Measurements from ENCODE around the gene ZNF182. TPM values are rescaled to one million over a fixed set of nuclear protein-coding genes. Genes with fewer than 3 reads are reported as not detected.
"Not testable (repeated sequence)": the region's sequence is repeated elsewhere in the genome, so short reads cannot be mapped to it uniquely, and the experiment has no call there.

Gene ZNF182
- total RNA-seq, 1 donor from 2014 or later: 6.7 TPM

DNA sequence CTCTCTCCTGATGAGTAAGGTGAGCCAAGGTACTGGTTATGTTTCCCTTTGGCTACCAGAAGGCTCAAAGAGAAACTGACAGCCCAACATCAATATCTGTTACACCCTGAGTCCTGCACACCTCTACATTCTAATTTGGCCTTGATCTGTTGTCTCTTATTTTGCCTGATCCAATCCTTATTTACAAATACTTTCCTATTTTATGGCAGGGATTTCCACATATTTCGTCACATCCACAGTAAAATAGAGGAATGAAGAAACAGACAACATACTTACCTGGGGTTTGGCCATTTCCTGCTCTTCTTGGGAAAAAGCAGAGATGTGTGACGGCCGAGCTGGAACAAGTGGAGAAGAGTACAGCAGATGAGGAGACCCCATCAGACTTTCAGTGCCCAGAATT lies 1.5 kb downstream of the ZNF182 start:
- intact Hi-C loops (cut with micrococcal nuclease): loop anchor here (5.0 kb wide), 5 partner anchors 165 to 1555 kb away; partner anchors contain the start of genes ARAF, RP2, UXT and ZNF81

DNA sequence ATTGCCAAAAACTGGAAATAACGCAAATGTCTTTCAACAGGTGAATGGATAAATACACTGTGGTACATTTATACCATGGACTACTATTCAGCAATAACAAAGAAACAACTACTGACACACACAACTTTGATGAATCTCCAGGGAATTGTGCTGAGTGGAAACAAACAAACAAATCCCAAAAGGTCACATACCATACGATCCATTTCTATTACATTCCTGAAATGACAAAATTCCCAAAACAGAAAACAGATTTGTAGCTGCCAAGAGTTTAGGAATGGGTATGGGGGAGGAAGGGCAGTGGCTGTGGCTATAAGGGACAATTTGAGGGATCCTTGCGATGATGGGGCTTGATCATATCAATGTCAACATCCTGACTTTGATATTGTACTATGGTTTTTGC lies 2.5 kb downstream of the ZNF182 start:
- intact Hi-C loops (cut with micrococcal nuclease): loop anchor here (5.0 kb wide), 5 partner anchors 164 to 1554 kb away; partner anchors contain the start of genes ARAF, RP2, UXT and ZNF81

DNA sequence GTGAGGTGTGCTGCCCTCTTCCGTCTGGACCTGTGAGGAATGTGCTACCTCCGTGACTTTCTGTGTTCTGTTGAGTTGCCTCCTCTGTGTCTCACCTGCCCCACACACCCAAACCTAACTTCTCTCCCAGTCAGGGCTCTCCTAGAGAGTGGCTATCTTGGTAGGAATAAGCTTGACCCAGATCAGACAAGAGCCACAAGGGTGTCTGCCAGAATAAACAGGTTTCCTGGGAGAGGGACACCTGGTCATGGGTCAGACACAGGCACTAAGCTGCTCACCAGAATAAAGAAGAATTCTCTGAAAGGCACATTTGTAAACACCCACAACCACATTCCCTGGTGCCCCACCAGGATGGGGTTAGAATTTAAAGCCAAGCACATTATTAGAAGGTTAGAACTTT lies 11.1 kb downstream of the ZNF182 start:
- intact Hi-C loops (cut with micrococcal nuclease): no loop called here

DNA sequence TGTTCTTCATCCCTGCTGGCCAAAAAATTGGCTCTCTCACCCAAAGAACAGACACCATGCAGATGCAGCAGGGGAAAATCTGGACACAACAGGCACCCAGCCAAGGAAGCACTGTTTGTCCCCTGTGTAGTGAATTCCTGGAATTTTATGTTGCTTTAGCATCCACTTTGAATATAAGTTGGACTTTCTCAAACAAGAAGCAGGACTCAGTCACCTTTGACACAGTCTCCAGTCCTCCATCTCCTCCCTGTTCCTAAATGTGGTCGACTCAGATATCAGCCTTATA lies 11.8 kb downstream of the ZNF182 start:
- intact Hi-C loops (cut with micrococcal nuclease): no loop called here

DNA sequence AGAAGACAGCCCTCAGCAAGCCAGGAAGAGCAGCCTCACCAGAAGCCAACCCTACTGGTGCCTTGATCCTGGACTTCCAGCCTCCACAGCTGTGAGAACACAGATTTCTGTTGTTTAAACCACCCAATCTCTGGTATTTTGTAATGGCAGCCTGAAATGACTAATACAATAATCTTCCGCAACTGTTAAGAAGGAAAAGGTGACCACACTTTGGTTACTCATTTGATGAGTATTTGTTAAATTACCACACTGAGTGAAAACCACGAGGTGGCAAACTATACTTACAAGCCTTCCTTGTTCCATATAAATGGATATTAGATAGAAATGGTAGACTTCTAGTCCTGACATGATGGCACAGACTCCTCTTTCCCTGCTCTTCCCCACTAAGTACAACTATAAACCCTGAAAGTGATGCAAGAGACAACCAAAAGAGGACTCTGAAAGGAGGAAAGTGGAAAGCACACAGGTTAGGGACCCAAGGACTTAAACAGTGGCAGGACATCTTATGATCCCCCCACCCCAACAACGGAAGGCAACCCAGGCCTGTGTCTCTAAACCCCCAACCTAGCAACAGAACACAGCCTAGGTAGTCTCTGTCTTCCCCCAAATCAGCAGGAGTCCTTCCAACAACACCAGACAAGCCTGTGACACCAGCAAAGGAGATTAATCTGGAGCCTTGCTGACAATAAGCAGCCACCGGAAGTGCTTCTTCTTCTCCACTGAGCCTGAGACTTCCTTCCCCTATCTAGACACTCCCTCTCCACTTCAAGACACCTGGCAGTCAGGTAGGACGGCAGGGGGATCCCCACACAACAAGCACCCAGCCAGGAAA lies 12.3 kb downstream of the ZNF182 start:
- intact Hi-C loops (cut with micrococcal nuclease): no loop called here

DNA sequence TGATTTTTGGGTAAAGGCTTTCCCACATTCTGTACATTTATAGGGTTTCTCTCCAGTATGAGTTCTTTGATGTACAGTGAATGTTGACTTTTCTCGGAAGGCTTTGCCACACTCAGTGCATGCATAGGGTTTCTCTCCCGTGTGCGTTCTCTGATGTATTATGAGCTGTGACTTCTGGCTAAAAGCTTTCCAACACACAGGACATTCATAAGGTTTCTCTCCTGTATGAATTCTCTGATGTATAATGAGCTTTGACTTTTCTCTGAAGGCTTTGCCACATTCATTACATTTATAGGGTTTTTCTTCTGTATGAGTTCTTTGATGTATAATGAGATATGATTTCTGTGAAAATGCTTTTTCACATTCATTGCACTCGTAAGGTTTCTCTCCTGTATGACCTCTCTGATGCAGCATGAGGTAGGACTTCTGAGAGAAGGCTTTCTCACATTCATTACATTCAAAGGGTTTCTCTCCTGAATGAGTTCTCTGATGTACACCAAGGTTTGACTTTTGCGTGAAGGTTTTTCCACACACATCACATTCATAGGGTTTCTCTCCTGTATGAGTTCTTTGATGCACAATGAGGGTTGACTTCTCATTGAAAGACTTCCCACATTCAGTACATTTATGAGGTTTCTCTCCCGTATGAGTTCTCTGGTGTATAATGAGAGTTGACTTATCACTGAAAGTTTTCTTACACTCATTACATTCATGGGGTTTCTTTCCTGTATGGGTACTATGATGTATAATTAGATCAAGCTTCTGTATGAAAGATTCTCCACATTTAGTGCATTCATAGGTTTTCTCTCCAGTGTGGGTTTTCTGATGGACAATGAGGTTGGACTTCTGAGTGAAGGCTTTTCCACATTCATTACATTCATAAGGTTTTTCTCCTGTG lies 27.3 kb downstream of the ZNF182 start:
- intact Hi-C loops (cut with micrococcal nuclease): no loop called here

DNA sequence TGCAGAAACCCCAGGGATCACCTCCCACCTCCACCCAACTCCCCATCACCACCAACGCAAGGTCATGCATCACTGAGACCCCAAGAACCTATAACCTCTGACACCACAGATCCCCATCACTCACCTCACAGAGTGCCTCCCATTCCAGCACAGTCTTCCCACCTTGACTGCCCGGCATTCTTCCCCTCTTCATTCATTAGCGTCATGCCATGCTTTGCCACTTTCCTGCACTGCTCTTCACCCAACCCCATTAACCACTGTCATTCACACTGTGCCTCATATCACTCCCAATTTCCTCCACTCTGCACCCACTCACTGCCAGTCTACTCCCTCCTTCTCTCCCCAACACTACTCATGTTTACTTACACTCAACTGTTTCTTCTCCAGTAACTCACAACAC lies 30.6 kb downstream of the ZNF182 start:
- intact Hi-C loops (cut with micrococcal nuclease): no loop called here

DNA sequence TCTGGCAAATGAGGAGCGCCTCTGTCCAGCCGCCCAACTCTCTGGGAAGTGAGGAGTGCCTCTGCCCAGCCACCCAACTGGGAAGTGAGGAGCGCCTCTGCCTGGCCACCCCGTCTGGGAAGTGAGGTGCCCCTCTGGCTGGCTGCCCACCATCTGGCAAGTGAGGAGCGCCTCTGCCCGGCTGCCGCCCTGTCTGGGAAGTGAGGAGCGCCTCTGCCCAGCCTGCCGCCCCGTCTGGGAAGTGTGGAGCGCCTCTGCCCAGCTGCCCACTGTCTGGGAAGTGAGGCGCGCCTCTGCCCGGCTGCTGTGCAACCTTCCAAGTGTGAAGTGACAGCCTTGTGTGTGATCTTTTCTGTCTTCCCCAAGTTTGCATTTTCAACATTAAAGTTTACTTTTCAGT lies 38.3 kb downstream of the ZNF182 start:
- intact Hi-C loops (cut with micrococcal nuclease): not testable (repeated sequence)

DNA sequence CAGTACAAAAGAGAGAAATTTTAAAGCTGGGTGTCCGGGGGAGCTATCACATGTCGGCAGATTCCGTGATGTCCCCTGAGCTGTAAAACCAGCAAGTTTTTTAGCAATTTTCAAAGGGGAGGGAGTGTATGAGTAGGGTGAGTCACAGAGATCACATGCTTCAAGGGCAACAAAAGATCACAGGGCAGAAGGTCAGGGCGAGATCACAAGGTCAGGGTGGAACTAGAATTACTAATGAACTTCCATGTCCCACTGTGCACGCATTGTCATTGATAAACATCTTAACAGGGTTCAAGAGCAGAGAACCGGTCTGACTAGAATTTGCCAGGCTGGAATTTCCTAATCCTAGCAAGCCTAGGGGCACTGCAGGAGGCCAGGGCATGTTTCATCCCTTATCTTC lies 42.0 kb downstream of the ZNF182 start:
- intact Hi-C loops (cut with micrococcal nuclease): not testable (repeated sequence)

DNA sequence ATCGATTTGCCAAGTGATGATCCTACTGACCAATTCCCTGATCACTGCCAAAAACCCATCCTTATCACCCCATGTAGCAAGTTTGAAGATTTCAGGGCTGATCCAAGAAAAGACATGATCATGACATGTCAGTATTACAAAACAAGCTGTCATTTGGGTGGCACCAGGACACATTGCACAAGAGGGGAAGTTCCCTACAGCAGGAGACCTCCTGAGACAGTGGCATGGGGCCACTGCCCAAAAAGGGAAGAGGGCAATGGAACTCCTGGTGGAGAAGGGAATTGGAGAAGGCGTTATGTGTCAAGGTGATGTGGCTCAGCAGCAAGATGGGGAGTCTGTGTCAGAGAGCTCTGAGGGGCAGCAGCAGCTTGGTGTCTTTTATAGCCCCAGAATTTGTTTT lies 43.4 kb downstream of the ZNF182 start:
- intact Hi-C loops (cut with micrococcal nuclease): no loop called here

DNA sequence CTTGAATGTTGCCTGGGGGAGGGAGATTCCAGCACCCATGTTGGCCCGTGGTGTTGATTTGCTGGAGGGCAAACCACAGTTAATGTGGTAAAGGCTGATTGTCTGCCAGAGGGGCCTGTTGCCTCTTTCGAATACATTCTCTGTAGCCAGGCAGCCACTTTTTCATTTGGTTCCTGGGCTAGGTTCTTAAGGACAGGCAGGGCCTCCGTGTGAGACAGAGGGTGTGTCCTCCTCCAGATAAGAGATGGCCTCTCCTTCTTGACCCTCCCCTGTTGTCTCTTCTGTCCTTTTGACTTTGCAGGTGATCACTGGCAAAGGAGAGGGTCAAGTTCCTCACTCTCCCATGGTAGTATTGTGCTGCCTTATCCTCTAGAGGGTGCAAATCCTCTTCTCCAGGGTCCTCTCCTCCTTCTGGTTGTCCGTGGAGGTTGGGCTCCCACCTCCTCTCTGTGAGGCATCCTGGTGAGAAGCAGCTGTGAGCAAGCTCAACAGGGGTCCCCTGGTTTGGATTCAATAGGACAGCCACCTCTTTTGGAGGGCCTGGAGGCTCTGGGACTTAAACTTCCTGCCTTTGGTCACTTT lies 44.9 kb downstream of the ZNF182 start:
- intact Hi-C loops (cut with micrococcal nuclease): loop anchor here (1.0 kb wide), 1 partner anchor 67 kb away; no protein-coding TSS in a partner anchor

DNA sequence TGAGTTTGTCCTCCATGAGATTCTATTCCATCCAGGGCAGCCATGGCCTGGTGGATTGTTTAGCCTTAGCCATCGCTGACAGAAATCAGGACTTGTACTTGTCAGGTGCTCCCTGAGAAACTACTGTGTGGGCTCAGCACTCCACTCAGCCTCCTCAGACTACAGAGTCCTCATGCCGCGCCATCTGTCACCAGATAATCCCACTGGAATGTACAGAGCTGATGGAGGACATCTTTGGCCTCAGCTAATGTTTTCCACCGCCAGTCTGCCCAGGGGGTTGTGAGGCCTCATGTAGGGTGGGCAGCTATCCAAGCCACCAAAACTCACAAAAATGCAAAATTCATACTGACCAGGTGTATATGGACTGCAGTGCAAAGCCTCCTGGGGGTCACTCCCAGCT lies 45.6 kb downstream of the ZNF182 start:
- intact Hi-C loops (cut with micrococcal nuclease): not testable (repeated sequence)

DNA sequence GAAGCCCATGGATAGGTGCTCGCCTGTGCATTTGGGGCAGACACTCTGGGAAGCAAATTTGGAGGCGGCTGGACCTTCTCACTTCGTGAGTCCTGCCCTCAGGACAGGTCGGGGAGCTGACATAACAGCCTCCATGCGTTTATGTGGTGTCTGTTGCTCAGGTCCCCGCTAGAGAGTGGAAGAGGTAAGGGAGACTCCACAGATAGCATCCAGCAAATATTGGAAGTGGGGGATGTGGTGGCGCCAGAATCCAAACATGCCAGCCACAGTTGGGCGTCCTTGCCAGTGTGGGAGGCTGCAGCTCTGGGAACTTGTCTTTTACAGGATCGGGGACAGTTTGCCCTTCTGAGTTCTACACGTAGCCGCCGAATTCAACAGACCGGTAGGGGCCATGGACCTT lies 47.8 kb downstream of the ZNF182 start:
- intact Hi-C loops (cut with micrococcal nuclease): no loop called here

DNA sequence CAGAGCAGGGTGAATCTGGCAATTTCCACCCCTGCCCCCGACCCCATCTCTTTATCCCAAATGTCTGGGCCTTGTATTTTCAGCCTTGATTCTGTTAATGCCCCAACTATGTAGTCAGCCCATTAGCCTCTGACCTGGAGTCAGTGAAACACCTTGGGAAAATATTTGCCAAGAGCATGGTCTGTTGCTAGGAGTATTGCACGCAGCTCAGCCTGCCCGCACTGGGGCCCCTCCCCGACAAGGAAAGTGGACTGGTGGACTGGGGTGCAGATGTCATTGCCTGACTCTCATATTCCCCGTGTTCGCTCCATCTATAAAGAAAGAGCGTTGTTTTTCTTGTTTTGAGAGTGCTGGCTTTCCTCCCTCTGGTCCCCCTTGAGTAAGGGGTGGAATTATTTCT lies 48.5 kb downstream of the ZNF182 start:
- intact Hi-C loops (cut with micrococcal nuclease): not testable (repeated sequence)

DNA sequence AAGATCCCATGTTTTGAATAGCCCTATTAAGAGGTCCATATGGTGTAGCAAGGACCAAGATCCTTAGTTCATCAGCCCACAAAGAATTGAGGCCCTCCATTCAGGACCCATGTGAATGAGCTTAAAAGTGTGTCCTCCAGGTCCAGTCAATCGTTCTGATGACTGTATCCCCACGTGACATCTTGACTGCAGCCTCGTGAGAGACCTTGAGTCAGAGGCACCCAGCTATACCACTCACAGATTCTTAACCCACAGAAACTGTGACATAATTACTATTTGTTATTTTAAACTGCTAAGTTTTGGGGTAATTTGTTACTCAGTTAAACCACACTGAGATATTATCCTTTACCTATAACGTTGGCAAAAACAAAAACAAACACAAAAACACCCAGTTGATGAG lies 62.4 kb downstream of the ZNF182 start:
- intact Hi-C loops (cut with micrococcal nuclease): no loop called here

DNA sequence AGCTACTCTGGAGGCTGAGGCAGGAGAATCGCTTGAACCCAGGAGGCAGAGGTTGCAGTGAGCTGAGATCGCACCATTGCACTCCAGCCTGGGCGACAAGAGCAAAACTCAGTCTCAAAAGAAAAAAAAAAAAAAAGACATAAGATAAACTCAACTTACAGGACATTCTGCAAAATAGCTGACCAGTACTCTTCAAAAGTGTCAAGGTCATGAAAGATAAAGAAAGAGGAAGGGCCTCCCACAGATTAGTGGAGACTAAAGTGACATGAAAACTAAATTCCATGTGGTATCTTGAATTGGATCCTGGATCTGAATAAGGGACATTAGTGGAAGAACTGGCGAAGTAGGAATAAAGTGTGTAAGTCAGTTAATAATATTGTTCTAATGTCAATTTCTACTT lies 63.3 kb downstream of the ZNF182 start:
- intact Hi-C loops (cut with micrococcal nuclease): no loop called here

DNA sequence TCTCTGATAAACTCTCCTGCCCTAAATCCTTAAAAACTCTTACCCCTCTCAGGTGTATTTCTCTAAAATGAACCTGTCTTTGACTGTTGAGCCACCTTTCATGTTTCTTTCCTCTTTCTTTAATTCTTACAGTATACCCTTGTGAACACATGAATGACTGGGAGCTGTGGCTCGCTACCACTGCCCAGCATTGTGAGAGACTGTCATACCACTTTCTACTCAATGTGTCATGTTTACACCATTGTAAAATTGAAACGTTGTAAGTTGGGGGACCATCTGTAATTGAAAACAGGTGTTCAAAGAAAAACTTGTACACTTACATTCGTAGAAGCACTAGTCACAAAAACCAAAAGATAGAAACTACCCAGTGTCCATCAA lies 66.9 kb downstream of the ZNF182 start:
- intact Hi-C loops (cut with micrococcal nuclease): no loop called here

DNA sequence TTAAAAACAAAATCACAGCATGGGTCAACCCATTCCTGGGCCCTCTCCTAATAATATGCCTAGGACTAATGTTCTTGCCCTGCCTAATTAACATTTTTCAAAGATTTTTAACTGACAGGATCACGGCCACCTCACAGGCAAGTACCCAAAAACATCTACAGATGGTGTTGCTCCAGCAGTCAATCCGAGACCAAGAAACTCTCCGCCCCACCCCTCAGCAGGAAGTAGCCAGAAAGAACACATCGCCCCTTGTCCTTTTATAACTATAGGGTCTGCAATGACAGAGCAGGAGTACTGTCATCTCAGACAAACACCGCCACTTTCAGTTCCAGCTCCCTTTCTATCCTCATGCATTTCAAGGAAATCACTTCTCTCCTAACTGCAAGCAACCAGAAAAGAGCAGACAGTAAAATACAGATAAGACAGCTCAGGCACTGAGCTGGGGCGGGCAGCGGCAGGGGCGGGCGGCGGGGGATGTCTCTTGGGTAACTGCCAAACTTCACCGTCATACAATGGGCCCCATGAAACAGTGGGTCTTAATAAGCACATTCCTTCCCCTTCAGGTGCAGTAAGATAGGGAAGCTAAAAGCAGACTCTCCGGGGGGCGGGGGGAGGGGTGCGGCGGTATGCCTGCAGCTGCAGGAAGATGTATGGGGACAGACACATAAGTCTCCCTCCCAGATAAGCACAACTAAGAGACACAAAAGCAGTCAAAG lies 67.4 kb downstream of the ZNF182 start:
- intact Hi-C loops (cut with micrococcal nuclease): no loop called here

DNA sequence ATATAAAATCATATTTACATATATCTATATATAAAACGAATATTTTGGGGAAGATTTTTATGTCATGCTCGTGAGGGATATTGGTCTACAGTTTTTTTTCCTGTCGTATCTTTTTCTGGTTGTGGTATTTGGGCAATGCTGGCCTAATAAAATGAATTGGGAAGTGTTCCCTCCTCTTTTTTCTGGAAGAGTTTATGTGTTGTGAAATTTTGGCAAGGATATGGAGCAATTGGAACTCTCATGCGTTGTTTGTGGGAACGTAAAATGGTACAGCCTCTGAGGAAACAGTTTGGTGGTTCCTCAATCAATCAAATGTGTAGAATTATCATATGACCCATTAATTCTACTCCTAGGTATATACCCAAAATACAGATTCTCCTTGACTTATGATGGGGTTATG lies 69.8 kb downstream of the ZNF182 start:
- intact Hi-C loops (cut with micrococcal nuclease): no loop called here

DNA sequence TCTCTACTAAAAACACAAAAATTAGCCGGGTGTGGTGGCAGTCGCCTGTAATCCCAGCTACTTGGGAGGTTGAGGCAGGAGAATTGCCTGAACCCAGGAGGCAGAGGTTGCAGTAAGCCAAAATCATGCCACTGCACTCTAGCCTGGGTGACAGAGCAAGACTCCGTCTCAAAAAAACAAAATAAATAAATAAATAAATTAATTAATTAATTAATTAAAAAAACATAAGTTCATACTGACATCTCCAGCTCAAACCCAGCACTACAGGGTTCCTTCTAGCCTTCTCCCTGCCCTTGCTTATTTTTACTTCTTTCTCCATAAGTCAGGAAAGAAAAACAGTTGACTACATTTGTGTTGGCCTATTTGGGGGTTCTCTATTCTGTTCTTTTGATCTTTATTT lies 71.8 kb downstream of the ZNF182 start:
- intact Hi-C loops (cut with micrococcal nuclease): not testable (repeated sequence)

DNA sequence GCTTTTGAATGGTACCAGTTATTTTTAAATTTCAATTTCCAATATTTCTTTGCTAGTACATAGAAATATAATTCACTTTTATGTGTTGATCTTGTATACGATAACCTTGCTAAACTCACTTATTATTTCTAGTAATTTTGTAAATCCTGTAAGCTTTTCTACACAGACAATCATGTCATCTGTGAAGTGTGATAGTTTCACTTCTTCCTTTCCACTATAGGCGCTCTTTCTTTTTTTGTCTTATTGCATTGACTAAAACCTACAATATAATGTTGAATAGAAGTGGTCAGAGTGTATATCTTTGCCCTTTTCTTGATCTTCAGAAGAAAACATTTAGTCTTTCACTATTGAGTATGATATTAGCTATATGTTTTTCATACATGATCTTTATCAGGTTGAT lies 76.6 kb downstream of the ZNF182 start:
- intact Hi-C loops (cut with micrococcal nuclease): no loop called here

Measured in T-helper 1 cell treated with Interleukin-12 subunit alpha and Interleukin-12 subunit beta and Interleukin-4 antibody, amounts not matched to agents 30 ng/mL and 1 ng/mL, for 36 hours (primary cell).